Karpas-422 (cell line): Measurements from ENCODE around the gene SLC7A6OS. TPM values are rescaled to one million over a fixed set of nuclear protein-coding genes. Genes with fewer than 3 reads are reported as not detected.

Source experiments
- DNase-seq: peaks from one replicate; pipeline ENCODE4 v3.0.0-alpha.2; 2015
- H2AFZ ChIP-seq: fragments of 200-600 bp; sonication (generic); 2 replicates; pipeline ENCODE4 v1.6.1; 2014; ENCODE audit warnings: antibody characterized with exemption, low read length, mixed read lengths
- H3K27ac ChIP-seq: fragments of 200-600 bp; sonication (generic); 2 replicates; pipeline ENCODE4 v1.5.1; 2014; ENCODE audit warnings: mild to moderate bottlenecking, low read length, moderate library complexity
- H3K27me3 ChIP-seq: fragments of 200-600 bp; sonication (generic); 2 replicates; pipeline ENCODE4 v1.6.1; 2014; ENCODE audit warnings: low read length, mixed read lengths
- H3K36me3 ChIP-seq: fragments of 200-600 bp; sonication (generic); 2 replicates; pipeline ENCODE4 v1.6.1; 2014; ENCODE audit warnings: low read length, mixed read lengths; ENCODE audit not compliant: insufficient read depth
- H3K4me1 ChIP-seq: fragments of 200-600 bp; sonication (generic); 2 replicates; pipeline ENCODE4 v1.6.1; 2014; ENCODE audit warnings: mild to moderate bottlenecking, low read length, mixed read lengths
- H3K4me2 ChIP-seq: fragments of 200-600 bp; sonication (generic); 2 replicates; pipeline ENCODE4 v1.6.1; 2014; ENCODE audit warnings: low read length, low read depth, mild to moderate bottlenecking; ENCODE audit not compliant: poor library complexity, severe bottlenecking
- H3K4me3 ChIP-seq: fragments of 200-600 bp; sonication (generic); 2 replicates; pipeline ENCODE4 v1.5.1; 2014; ENCODE audit warnings: mild to moderate bottlenecking, antibody characterized with exemption, low read length, mixed read lengths
- H3K79me2 ChIP-seq: fragments of 200-600 bp; sonication (generic); 2 replicates; pipeline ENCODE4 v1.6.1; 2014; ENCODE audit warnings: mild to moderate bottlenecking, low read length, mixed read lengths
- H3K9ac ChIP-seq: fragments of 200-600 bp; sonication (generic); 2 replicates; pipeline ENCODE4 v1.6.0; 2014; ENCODE audit warnings: low read length
- H3K9me2 ChIP-seq: fragments of 200-600 bp; sonication (generic), shearing (Covaris generic); replicated peaks from 2 replicates; pipeline ENCODE4 v1.6.0; 2014; ENCODE audit warnings: mild to moderate bottlenecking, low read length, moderate library complexity; ENCODE audit not compliant: insufficient read depth
- H3K9me3 ChIP-seq: fragments of 300-700, 200-600 bp; sonication (generic); 2 replicates; pipeline ENCODE4 v1.6.1; 2014; ENCODE audit warnings: low read length, mixed read lengths
- H4K20me1 ChIP-seq: fragments of 200-600 bp; sonication (generic); 2 replicates; pipeline ENCODE4 v1.6.1; 2014; ENCODE audit warnings: mild to moderate bottlenecking, antibody characterized with exemption, low read length, low read depth; ENCODE audit not compliant: insufficient read depth
- total RNA-seq: library from RNA; depleted of rRNA; stranded (reverse); fragments of >200 nt; shearing (Covaris generic); gene quantifications from 2 replicates; pipeline ENCODE4 v1.2.3, GENCODE V29; 2014; ENCODE audit warnings: low replicate concordance

Gene SLC7A6OS
- total RNA-seq, 1 experiment from 2014 or later, result 13.3 TPM

GRCh38 chr16:68299571-68300453 is 10.9 kb downstream of the SLC7A6OS start:
- Histone ChIP-seq H3K79me2 (peaks cover 26% of the 10 kb centered on the region), H2AFZ (no peak overlapping the region), H3K9ac (no peak overlapping the region), H3K27ac (peak overlapping the region; percentile 24; the same call in 1 of the 2 replicates), H3K9me3 (no peaks in the 10 kb centered on the region), H3K9me2 (no peaks in the 10 kb centered on the region), H3K4me3 (no peak overlapping the region), H3K4me1 (peaks cover 23% of the 10 kb centered on the region), H3K27me3 (no peaks in the 10 kb centered on the region), H4K20me1 (0 out of 2 replicates have a peak, but pooled peaks cover 5% of the 10 kb centered on the region), H3K4me2 (no peak overlapping the region), H3K36me3 (peaks cover 67% of the 10 kb centered on the region)
- DNase-seq, result no peak

GRCh38 chr16:68298907-68299561 is 11.7 kb downstream of the SLC7A6OS start:
- no peaks in the 10 kb centered on the region for H3K9me3 ChIP-seq
- no peaks in the 10 kb centered on the region for H3K9me2 ChIP-seq
- H4K20me1 ChIP-seq, result 0 out of 2 replicates have a peak, but pooled peaks cover 5% of the 10 kb centered on the region
- H3K27ac ChIP-seq, result 0 out of 2 replicates have a peak overlapping the region, but pooled peaks have one; percentile 24
- peaks cover 67% of the 10 kb centered on the region for H3K36me3 ChIP-seq
- H3K4me1 ChIP-seq, result peaks cover 23% of the 10 kb centered on the region
- no peak for DNase-seq
- H3K9ac ChIP-seq, result no peak overlapping the region
- no peak overlapping the region for H3K4me2 ChIP-seq
- H3K27me3 ChIP-seq, result no peaks in the 10 kb centered on the region
- H3K4me3 ChIP-seq, result no peak overlapping the region
- peaks cover 25% of the 10 kb centered on the region for H3K79me2 ChIP-seq
- no peak overlapping the region for H2AFZ ChIP-seq

GRCh38 chr16:68298312-68298711 is 12.4 kb downstream of the SLC7A6OS start:
- H3K4me2 ChIP-seq, result no peak overlapping the region
- peaks cover 23% of the 10 kb centered on the region for H3K4me1 ChIP-seq
- H3K27me3 ChIP-seq, result no peaks in the 10 kb centered on the region
- 0 out of 2 replicates have a peak, but pooled peaks cover 5% of the 10 kb centered on the region for H4K20me1 ChIP-seq
- H3K79me2 ChIP-seq, result peaks cover 24% of the 10 kb centered on the region
- H3K9me2 ChIP-seq, result no peaks in the 10 kb centered on the region
- H3K9ac ChIP-seq, result no peak overlapping the region
- H3K4me3 ChIP-seq, result no peak overlapping the region
- H2AFZ ChIP-seq, result no peak overlapping the region
- H3K9me3 ChIP-seq, result no peaks in the 10 kb centered on the region
- no peak overlapping the region for H3K27ac ChIP-seq
- DNase-seq, result no peak
- peaks cover 61% of the 10 kb centered on the region for H3K36me3 ChIP-seq

- H3K4me2 ChIP-seq, result no peak overlapping the region
- no peaks in the 10 kb centered on the region for H3K9me2 ChIP-seq
- no peaks in the 10 kb centered on the region for H3K27me3 ChIP-seq
- H3K9me3 ChIP-seq, result no peaks in the 10 kb centered on the region
- H2AFZ ChIP-seq, result no peak overlapping the region
- H3K4me3 ChIP-seq, result no peak overlapping the region
- H4K20me1 ChIP-seq, result 0 out of 2 replicates have a peak, but pooled peaks cover 5% of the 10 kb centered on the region
- peaks cover 25% of the 10 kb centered on the region for H3K79me2 ChIP-seq
- peaks cover 60% of the 10 kb centered on the region for H3K36me3 ChIP-seq
- H3K9ac ChIP-seq, result no peak overlapping the region
- DNase-seq, result no peak
- H3K27ac ChIP-seq, result no peak overlapping the region
- peaks cover 23% of the 10 kb centered on the region for H3K4me1 ChIP-seq
Observed at GRCh38 chr16:68297908-68298307, 12.8 kb downstream of the SLC7A6OS start.

- Histone ChIP-seq H3K9ac (no peak overlapping the region), H3K79me2 (peaks cover 30% of the 10 kb centered on the region), H3K27ac (peak overlapping the region; percentile 14; the same call in 1 of the 2 replicates), H3K4me2 (no peak overlapping the region), H3K4me1 (peaks cover 14% of the 10 kb centered on the region), H3K36me3 (peaks cover 56% of the 10 kb centered on the region), H2AFZ (no peak overlapping the region), H3K27me3 (no peaks in the 10 kb centered on the region), H3K9me3 (no peaks in the 10 kb centered on the region), H4K20me1 (0 out of 2 replicates have a peak, but pooled peaks cover 5% of the 10 kb centered on the region), H3K4me3 (no peak overlapping the region), H3K9me2 (no peaks in the 10 kb centered on the region)
- no peak for DNase-seq
Observed at GRCh38 chr16:68296693-68297092, 14.1 kb downstream of the SLC7A6OS start.

- peaks cover 13% of the 10 kb centered on the region for H3K4me1 ChIP-seq
- no peak overlapping the region for H3K4me3 ChIP-seq
- H3K9me2 ChIP-seq, result no peaks in the 10 kb centered on the region
- 0 out of 2 replicates have a peak, but pooled peaks cover 5% of the 10 kb centered on the region for H4K20me1 ChIP-seq
- no peaks in the 10 kb centered on the region for H3K9me3 ChIP-seq
- no peak for DNase-seq
- H3K27me3 ChIP-seq, result no peaks in the 10 kb centered on the region
- no peak overlapping the region for H3K4me2 ChIP-seq
- peaks cover 57% of the 10 kb centered on the region for H3K36me3 ChIP-seq
- H3K9ac ChIP-seq, result no peak overlapping the region
- H3K27ac ChIP-seq, result no peak overlapping the region
- H3K79me2 ChIP-seq, result peaks cover 34% of the 10 kb centered on the region
- no peak overlapping the region for H2AFZ ChIP-seq
Observed at GRCh38 chr16:68296291-68296690, 14.5 kb downstream of the SLC7A6OS start.

GRCh38 chr16:68292425-68292824 is 18.3 kb downstream of the SLC7A6OS start:
- no peak overlapping the region for H3K4me2 ChIP-seq
- no peak for DNase-seq
- H3K4me1 ChIP-seq, result peaks cover 52% of the 10 kb centered on the region
- H3K4me3 ChIP-seq, result no peak overlapping the region
- peaks cover 5% of the 10 kb centered on the region; the same call in 1 of the 2 replicates for H4K20me1 ChIP-seq
- H3K27me3 ChIP-seq, result no peaks in the 10 kb centered on the region
- peak overlapping the region; percentile 91; the same call in 1 of the 2 replicates for H3K27ac ChIP-seq
- H3K9ac ChIP-seq, result no peak overlapping the region
- H3K36me3 ChIP-seq, result peaks cover 38% of the 10 kb centered on the region
- H3K79me2 ChIP-seq, result peaks cover 35% of the 10 kb centered on the region
- no peaks in the 10 kb centered on the region for H3K9me3 ChIP-seq
- no peak overlapping the region for H2AFZ ChIP-seq
- H3K9me2 ChIP-seq, result no peaks in the 10 kb centered on the region

GRCh38 chr16:68291227-68291626 is 19.5 kb downstream of the SLC7A6OS start:
- peaks cover 44% of the 10 kb centered on the region for H3K79me2 ChIP-seq
- DNase-seq, result no peak
- H2AFZ ChIP-seq, result no peak overlapping the region
- no peak overlapping the region for H3K4me2 ChIP-seq
- no peaks in the 10 kb centered on the region for H3K27me3 ChIP-seq
- H3K9me2 ChIP-seq, result no peaks in the 10 kb centered on the region
- H4K20me1 ChIP-seq, result peaks cover 5% of the 10 kb centered on the region; the same call in 1 of the 2 replicates
- no peak overlapping the region for H3K9ac ChIP-seq
- H3K4me3 ChIP-seq, result no peak overlapping the region
- H3K27ac ChIP-seq, result peak overlapping the region; percentile 91
- peaks cover 53% of the 10 kb centered on the region for H3K4me1 ChIP-seq
- H3K9me3 ChIP-seq, result no peaks in the 10 kb centered on the region
- H3K36me3 ChIP-seq, result peaks cover 37% of the 10 kb centered on the region
